Activated T-helper 17 cell treated with anti-CD3 and anti-CD28 coated beads, Interleukin-2, amount 50 U/mL, for 72 hours (primary cell): Measurements from ENCODE around the gene ACSBG1. TPM values are rescaled to one million over a fixed set of nuclear protein-coding genes. Genes with fewer than 3 reads are reported as not detected.
"Not testable (repeated sequence)": the region's sequence is repeated elsewhere in the genome, so short reads cannot be mapped to it uniquely, and the experiment has no call there.

Experiments used
- ATAC-seq: fragments of 150-1000 bp; cut with Tn5 transposase; replicated peaks from 2 replicates; pipeline ENCODE4 v1.10.0; 2021; ENCODE audit warnings: mild to moderate bottlenecking, moderate library complexity
- H3K27ac Mint-ChIP-seq: one replicate; pipeline ENCODE4 v1.8.0; 2022; ENCODE audit warnings: mixed read lengths
- H3K27me3 Mint-ChIP-seq: one replicate; pipeline ENCODE4 v1.8.0; 2022; ENCODE audit warnings: mixed read lengths
- H3K36me3 Mint-ChIP-seq: one replicate; pipeline ENCODE4 v1.8.0; 2022; ENCODE audit warnings: low read depth, mild to moderate bottlenecking, mixed read lengths
- H3K4me1 Mint-ChIP-seq: one replicate; pipeline ENCODE4 v1.8.0; 2022; ENCODE audit warnings: mixed read lengths
- H3K4me3 Mint-ChIP-seq: one replicate; pipeline ENCODE4 v1.8.0; 2022; ENCODE audit warnings: mild to moderate bottlenecking, mixed read lengths
- H3K9me3 Mint-ChIP-seq: one replicate; pipeline ENCODE4 v1.8.0; 2022; ENCODE audit warnings: mixed read lengths
- total RNA-seq, 2 donors: library from RNA; stranded (reverse); gene quantifications; one replicate each; pipeline ENCODE4 v1.2.3, GENCODE V29; 2022

Gene ACSBG1
- total RNA-seq, 2 donors from 2014 or later: not detected

DNA sequence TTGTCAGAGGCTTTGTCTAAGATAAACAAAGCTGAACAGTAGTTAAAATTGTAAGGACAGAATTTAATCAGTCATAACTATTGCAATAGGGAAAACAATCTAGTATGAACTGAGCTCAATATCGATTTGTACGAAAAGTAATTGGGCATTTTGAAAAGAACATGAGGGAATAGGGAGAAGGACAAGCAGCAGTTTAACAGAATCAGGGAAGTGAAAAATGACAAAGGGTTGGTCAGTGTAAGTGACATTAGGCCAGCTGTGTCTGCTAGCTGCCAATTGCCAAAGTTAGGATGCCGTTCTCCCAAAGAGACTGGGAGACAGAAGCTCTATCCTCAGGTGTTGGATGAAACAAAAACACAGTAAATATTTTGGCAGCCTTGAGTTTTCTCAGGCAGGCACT is 26.7 kb upstream of the ACSBG1 start:
- no peak overlapping the region for H3K4me3 Mint-ChIP-seq
- ATAC-seq: no peak
- H3K27me3 Mint-ChIP-seq: no peaks in the 10 kb centered on the region
- no peak overlapping the region for H3K27ac Mint-ChIP-seq
- H3K4me1 Mint-ChIP-seq: peaks cover 5% of the 10 kb centered on the region
- H3K9me3 Mint-ChIP-seq: no peaks in the 10 kb centered on the region
- peaks cover 5% of the 10 kb centered on the region for H3K36me3 Mint-ChIP-seq

GRCh38 chr15:78260489-78260888 is 26.1 kb upstream of the ACSBG1 start:
- no peak overlapping the region for H3K27ac Mint-ChIP-seq

GRCh38 chr15:78259232-78259631 is 24.9 kb upstream of the ACSBG1 start:
- no peak for ATAC-seq
- no peaks in the 10 kb centered on the region for H3K9me3 Mint-ChIP-seq
- no peak overlapping the region for H3K27ac Mint-ChIP-seq
- H3K27me3 Mint-ChIP-seq: no peaks in the 10 kb centered on the region
- no peak overlapping the region for H3K4me3 Mint-ChIP-seq
- H3K36me3 Mint-ChIP-seq: no peaks in the 10 kb centered on the region
- H3K4me1 Mint-ChIP-seq: no peaks in the 10 kb centered on the region

More at GRCh38 chr15:78260489-78260888, 26.1 kb upstream of the ACSBG1 start:
- Mint-ChIP-seq H3K4me3 (no peak overlapping the region), H3K9me3 (no peaks in the 10 kb centered on the region), H3K4me1 (no peaks in the 10 kb centered on the region), H3K27me3 (no peaks in the 10 kb centered on the region), H3K36me3 (no peaks in the 10 kb centered on the region)
- ATAC-seq: no peak

DNA sequence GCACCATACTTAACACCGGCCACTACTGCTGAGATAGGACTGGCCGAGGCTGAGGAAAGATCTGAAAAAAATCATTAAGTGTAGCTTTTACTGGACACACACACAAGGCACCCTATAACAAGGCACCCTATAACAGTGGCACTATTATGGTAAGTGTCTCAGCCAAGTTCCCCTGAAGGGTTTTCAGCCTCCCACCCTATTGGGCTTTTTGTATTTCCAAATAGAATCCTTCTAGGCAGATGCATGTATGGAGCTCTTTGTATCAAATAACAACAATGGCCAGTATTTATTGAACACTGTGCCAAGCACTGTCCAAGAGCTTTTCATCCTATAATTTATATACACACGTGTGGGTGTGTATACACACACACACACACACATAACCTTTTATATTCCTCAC is 23.3 kb upstream of the ACSBG1 start:
- no peaks in the 10 kb centered on the region for H3K4me1 Mint-ChIP-seq
- no peak for ATAC-seq
- H3K36me3 Mint-ChIP-seq: no peaks in the 10 kb centered on the region
- H3K4me3 Mint-ChIP-seq: no peak overlapping the region
- H3K9me3 Mint-ChIP-seq: no peaks in the 10 kb centered on the region
- H3K27ac Mint-ChIP-seq: no peak overlapping the region
- H3K27me3 Mint-ChIP-seq: no peaks in the 10 kb centered on the region

- no peak for ATAC-seq
- Mint-ChIP-seq H3K36me3 (no peaks in the 10 kb centered on the region), H3K27ac (no peak overlapping the region), H3K9me3 (no peaks in the 10 kb centered on the region), H3K27me3 (no peaks in the 10 kb centered on the region), H3K4me3 (no peak overlapping the region), H3K4me1 (no peaks in the 10 kb centered on the region)
Observed at GRCh38 chr15:78256044-78256437, 21.7 kb upstream of the ACSBG1 start.

GRCh38 chr15:78255421-78256043 is 21.2 kb upstream of the ACSBG1 start:
- no peak overlapping the region for H3K27ac Mint-ChIP-seq
- H3K4me1 Mint-ChIP-seq: no peaks in the 10 kb centered on the region
- no peaks in the 10 kb centered on the region for H3K27me3 Mint-ChIP-seq
- H3K36me3 Mint-ChIP-seq: no peaks in the 10 kb centered on the region
- H3K9me3 Mint-ChIP-seq: no peaks in the 10 kb centered on the region
- ATAC-seq: no peak
- H3K4me3 Mint-ChIP-seq: no peak overlapping the region

DNA sequence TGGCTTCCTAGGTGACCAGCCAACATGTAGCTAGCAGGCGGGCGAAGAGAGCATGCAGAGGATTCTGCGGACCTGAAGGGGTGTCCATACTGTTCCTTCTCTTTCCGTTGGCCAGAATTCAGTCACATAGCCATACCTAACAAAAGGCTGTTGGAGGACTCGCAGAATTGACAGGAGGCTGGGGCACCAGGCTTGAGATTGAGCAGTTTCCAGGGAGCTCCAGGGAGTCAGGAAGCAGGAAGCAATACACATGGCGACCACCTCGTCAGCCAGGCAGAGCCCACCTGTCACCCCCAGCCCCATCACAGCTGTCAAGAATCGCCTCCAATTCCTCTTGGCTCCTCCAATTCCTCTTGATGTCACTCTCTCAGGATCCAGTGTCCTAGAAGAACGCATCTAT is 16.8 kb upstream of the ACSBG1 start:
- Mint-ChIP-seq H3K4me3 (no peak overlapping the region), H3K27ac (no peak overlapping the region), H3K9me3 (no peaks in the 10 kb centered on the region), H3K36me3 (no peaks in the 10 kb centered on the region), H3K4me1 (no peaks in the 10 kb centered on the region), H3K27me3 (no peaks in the 10 kb centered on the region)
- no peak for ATAC-seq

GRCh38 chr15:78249131-78249530 is 14.8 kb upstream of the ACSBG1 start:
- no peaks in the 10 kb centered on the region for H3K36me3 Mint-ChIP-seq
- no peaks in the 10 kb centered on the region for H3K9me3 Mint-ChIP-seq
- no peak for ATAC-seq
- H3K4me3 Mint-ChIP-seq: no peak overlapping the region
- H3K4me1 Mint-ChIP-seq: no peaks in the 10 kb centered on the region
- H3K27me3 Mint-ChIP-seq: no peaks in the 10 kb centered on the region
- H3K27ac Mint-ChIP-seq: no peak overlapping the region

GRCh38 chr15:78247911-78248310 is 13.5 kb upstream of the ACSBG1 start:
- no peaks in the 10 kb centered on the region for H3K4me1 Mint-ChIP-seq
- no peak overlapping the region for H3K27ac Mint-ChIP-seq
- no peaks in the 10 kb centered on the region for H3K9me3 Mint-ChIP-seq
- H3K36me3 Mint-ChIP-seq: no peaks in the 10 kb centered on the region
- H3K4me3 Mint-ChIP-seq: no peak overlapping the region
- H3K27me3 Mint-ChIP-seq: no peaks in the 10 kb centered on the region
- ATAC-seq: no peak

DNA sequence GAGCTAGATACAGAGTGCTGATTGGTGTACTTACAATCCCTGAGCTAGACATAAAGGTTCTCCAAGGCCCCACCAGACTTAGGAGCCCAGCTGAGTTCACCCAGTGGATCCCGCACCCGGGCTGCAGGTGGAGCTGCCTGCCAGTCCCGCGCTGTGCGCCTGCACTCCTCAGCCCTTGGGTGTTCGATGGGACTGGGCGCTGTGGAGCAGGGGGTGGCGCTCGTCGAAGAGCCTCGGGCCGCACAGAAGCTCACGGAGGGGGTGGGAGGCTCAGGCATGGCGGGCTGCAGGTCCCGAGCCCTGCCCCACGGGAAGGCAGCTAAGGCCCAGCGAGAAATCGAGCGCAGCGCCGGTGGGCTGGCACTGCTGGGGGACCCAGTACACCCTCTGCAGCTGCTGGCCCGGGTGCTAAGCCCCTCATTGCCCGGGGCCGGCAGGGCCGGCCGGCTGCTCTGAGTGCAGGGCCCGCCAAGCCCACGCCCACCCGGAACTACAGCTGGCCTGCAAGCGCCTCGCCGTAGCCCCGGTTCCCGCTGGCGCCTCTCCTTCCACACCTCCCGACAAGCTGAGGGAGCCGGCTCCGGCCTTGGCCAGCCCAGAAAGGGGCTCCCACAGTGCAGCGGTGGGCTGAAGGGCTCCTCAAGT is 11.7 kb upstream of the ACSBG1 start:
- H3K27me3 Mint-ChIP-seq, H3K4me3 Mint-ChIP-seq, ATAC-seq, H3K36me3 Mint-ChIP-seq, H3K27ac Mint-ChIP-seq, H3K4me1 Mint-ChIP-seq, H3K9me3 Mint-ChIP-seq: not testable (repeated sequence)

GRCh38 chr15:78245392-78245791 is 11.0 kb upstream of the ACSBG1 start:
- H3K27ac Mint-ChIP-seq, ATAC-seq, H3K36me3 Mint-ChIP-seq, H3K4me3 Mint-ChIP-seq, H3K27me3 Mint-ChIP-seq, H3K4me1 Mint-ChIP-seq, H3K9me3 Mint-ChIP-seq: not testable (repeated sequence)

GRCh38 chr15:78244893-78245292 is 10.5 kb upstream of the ACSBG1 start:
- peaks cover 3% of the 10 kb centered on the region for H3K27me3 Mint-ChIP-seq
- no peak for ATAC-seq
- H3K27ac Mint-ChIP-seq: no peak overlapping the region
- no peaks in the 10 kb centered on the region for H3K36me3 Mint-ChIP-seq
- H3K4me1 Mint-ChIP-seq: no peaks in the 10 kb centered on the region
- no peak overlapping the region for H3K4me3 Mint-ChIP-seq
- no peaks in the 10 kb centered on the region for H3K9me3 Mint-ChIP-seq

GRCh38 chr15:78244101-78244500 is 9.7 kb upstream of the ACSBG1 start:
- Mint-ChIP-seq H3K9me3 (no peaks in the 10 kb centered on the region), H3K4me1 (no peaks in the 10 kb centered on the region), H3K27ac (no peak overlapping the region), H3K4me3 (no peak overlapping the region), H3K36me3 (no peaks in the 10 kb centered on the region), H3K27me3 (peaks cover 3% of the 10 kb centered on the region)
- ATAC-seq: no peak

DNA sequence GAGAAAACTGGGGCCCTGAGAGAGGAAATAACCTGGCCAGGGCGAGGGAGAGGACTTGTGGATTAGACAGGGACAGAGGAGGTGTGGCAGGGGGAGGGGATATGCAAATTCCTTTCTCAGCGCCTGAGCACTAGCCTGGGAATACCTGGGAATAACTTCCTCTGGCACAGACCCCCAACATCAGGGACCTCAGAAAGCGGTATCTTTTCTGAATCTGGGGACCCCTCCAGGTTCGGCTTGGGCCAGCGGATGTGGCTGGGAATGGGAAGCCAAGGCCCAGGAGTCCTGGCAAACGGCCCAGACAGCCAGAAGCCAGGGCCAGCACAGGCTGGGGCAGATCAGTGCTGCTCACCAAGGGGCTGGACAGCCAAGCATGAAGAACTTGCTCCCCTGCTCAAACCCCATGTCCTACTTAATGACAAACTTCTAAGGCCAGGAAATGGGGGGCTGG is 9.2 kb upstream of the ACSBG1 start:
- Mint-ChIP-seq H3K9me3 (no peaks in the 10 kb centered on the region), H3K36me3 (no peaks in the 10 kb centered on the region), H3K27me3 (peaks cover 3% of the 10 kb centered on the region), H3K4me1 (no peaks in the 10 kb centered on the region), H3K27ac (no peak overlapping the region), H3K4me3 (no peak overlapping the region)
- no peak for ATAC-seq

DNA sequence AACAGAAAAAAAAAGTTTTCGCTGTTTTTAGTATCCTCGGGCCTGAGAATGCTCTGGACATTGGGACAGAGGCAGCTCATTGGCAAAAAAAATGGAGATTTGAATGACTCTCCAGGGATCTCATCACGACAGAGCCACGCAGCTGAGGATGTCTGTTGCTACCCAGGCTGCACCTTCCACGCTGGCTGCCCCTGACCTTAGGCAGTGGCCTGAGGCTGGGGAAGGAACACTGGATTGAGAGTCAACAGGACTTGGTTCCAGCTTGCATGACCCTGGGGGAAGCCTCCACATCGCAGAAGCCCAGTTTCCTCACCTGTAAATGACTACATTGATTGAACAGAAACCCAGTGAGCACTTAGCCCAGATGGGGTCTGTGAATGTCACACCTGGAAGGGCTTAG is 8.7 kb upstream of the ACSBG1 start:
- no peak for ATAC-seq
- Mint-ChIP-seq H3K36me3 (no peaks in the 10 kb centered on the region), H3K4me1 (no peaks in the 10 kb centered on the region), H3K4me3 (no peak overlapping the region), H3K27me3 (peaks cover 3% of the 10 kb centered on the region), H3K9me3 (no peaks in the 10 kb centered on the region), H3K27ac (no peak overlapping the region)
